Measurements from ENCODE around the gene FMN1. TPM values are rescaled to one million over a fixed set of nuclear protein-coding genes. Genes with fewer than 3 reads are reported as not detected.

Gene FMN1
- total RNA-seq, 2 donors from 2014 or later, result 13.7 to 17.1 TPM

DNA sequence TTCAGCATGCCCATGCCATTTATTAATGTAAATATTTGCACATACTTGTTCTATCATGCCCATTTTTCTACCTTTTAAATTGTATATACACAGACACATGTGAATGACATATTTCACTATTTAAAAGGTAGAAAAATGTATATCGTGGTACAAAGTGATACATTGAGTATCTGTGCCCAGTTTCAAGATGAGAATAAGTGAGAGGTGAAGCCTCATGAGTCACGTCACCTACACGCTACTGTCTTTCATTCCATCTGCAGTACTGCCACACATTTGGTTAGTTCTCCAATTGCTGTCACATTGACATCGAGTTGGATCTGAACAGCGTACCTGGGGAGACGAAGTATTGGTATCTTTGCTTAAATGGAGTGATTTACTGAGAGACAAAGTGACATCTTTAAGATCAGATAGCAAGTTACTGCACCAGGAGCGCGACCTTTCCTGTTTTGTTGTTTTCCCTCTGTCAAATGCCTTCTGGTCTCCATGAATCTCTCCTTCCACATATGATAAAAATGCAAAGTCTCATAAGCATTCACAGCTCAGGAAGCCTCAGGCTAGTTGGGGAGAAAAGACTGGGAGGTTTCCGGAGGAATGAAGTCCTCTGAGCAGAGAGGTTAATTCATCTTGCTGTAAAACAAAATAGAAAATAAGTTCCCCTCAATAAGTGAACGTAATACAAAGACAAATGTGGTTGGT lies 464.7 kb downstream of the FMN1 start:
- H3K4me3 ChIP-seq, result no peak overlapping the region
- H3K36me3 ChIP-seq (replicated peaks in 1 of 2; ENCODE audit: insufficient read depth in 1 of 2, low read depth in 2 of 2), result no peaks in the 10 kb centered on the region
- H3K27me3 ChIP-seq, result no peaks in the 10 kb centered on the region
- no peaks in the 10 kb centered on the region for H3K9me3 ChIP-seq
- TF ChIP-seq, protein P1, sequence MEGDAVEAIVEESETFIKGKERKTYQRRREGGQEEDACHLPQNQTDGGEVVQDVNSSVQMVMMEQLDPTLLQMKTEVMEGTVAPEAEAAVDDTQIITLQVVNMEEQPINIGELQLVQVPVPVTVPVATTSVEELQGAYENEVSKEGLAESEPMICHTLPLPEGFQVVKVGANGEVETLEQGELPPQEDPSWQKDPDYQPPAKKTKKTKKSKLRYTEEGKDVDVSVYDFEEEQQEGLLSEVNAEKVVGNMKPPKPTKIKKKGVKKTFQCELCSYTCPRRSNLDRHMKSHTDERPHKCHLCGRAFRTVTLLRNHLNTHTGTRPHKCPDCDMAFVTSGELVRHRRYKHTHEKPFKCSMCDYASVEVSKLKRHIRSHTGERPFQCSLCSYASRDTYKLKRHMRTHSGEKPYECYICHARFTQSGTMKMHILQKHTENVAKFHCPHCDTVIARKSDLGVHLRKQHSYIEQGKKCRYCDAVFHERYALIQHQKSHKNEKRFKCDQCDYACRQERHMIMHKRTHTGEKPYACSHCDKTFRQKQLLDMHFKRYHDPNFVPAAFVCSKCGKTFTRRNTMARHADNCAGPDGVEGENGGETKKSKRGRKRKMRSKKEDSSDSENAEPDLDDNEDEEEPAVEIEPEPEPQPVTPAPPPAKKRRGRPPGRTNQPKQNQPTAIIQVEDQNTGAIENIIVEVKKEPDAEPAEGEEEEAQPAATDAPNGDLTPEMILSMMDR (IDR thresholded peaks at IDR 0.05), result no peak
- no peak for TF ChIP-seq POLR2A (IDR thresholded peaks at IDR 0.05)
- H3K4me1 ChIP-seq, result no peaks in the 10 kb centered on the region
- WGBS, 2 donors, result 83 to 85% methylated on average over 10 of the region's 10 CpGs
- ATAC-seq (no peak), DNase-seq (no peak)
- H3K27ac ChIP-seq, result no peak overlapping the region
- intact Hi-C loops (cut with DNase I), result no loop called here

DNA sequence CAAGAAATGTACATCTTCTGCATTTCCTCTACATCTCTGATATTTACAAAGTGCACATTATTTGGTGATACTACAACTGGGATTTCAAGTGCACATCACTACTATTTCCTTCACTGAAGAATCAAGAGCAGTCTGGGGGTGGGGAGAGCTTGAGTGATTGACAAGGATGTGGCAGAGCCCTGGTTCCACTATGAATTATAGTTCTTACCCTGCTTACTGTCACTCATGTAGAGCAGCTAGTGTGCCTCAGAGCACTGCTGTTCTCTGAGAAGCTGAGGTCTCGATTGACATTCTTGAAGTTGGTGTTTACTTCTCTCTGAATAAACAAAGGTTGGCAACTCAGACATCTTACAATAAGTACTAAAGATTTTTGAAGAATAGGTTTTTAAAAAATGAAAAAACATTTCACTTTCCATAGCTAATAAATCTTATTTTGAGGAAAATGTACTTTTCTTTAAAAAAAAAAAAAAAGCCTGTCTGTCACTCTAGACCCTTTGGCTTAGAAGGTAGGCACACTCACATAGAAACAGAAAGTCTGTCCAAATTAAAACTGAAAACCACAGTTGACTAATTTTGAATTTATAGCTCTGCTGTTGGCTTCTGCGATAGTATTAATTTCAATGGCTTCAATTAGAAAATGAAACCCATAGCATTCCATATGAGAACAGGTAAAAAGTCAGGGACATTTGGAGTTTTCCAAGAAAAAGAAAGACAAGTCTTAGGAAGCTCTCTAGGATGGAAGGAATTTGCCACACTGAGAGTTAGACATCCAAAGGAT lies 471.2 kb downstream of the FMN1 start:
- Histone ChIP-seq H3K27ac (no peak overlapping the region), H3K4me3 (no peak overlapping the region), H3K4me1 (peaks cover 13% of the 10 kb centered on the region), H3K36me3 (replicated peaks in 1 of 2; ENCODE audit: insufficient read depth in 1 of 2, low read depth in 2 of 2) (no peaks in the 10 kb centered on the region), H3K27me3 (no peaks in the 10 kb centered on the region), H3K9me3 (no peaks in the 10 kb centered on the region)
- intact Hi-C loops (cut with DNase I), result no loop called here
- ATAC-seq (no peak), DNase-seq (no peak)
- TF ChIP-seq POLR2A (IDR thresholded peaks at IDR 0.05), result no peak
- TF ChIP-seq, protein P1 (IDR thresholded peaks at IDR 0.05), result no peak
- 50 to 62% methylated on average over 2 of the region's 2 CpGs for WGBS, 2 donors

DNA sequence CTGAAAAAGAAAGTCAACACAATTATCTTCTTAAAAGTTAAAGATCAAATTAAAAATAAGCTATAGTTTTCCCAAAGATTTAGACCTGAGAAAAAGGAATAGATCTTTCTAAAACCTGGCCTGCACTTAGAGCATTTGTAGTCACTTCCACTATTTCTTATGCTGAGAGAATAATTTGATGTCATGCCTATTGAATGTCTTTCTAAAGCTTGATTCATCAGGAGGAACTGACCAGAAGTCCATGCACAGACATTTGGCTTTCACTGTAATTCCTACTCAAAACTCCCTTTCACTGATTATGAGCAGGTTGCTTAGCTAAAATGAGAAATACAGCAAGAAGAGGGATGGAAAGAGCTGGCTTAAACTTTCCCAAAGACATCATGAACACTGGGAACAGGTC lies 472.4 kb downstream of the FMN1 start:
- H3K27me3 ChIP-seq, result peaks cover 0 to 8% of the 10 kb centered on the region in 2 donors
- ATAC-seq, result no peak
- TF ChIP-seq POLR2A (IDR thresholded peaks at IDR 0.05), result no peak
- TF ChIP-seq, protein P1 (IDR thresholded peaks at IDR 0.05), result no peak
- H3K27ac ChIP-seq, result no peak overlapping the region
- H3K4me1 ChIP-seq, result peaks cover 25% of the 10 kb centered on the region
- H3K36me3 ChIP-seq (replicated peaks in 1 of 2; ENCODE audit: insufficient read depth in 1 of 2, low read depth in 2 of 2), result no peaks in the 10 kb centered on the region
- H3K4me3 ChIP-seq, result no peak overlapping the region
- no peaks in the 10 kb centered on the region for H3K9me3 ChIP-seq
- no peak for DNase-seq
- intact Hi-C loops (cut with DNase I), result no loop called here

DNA sequence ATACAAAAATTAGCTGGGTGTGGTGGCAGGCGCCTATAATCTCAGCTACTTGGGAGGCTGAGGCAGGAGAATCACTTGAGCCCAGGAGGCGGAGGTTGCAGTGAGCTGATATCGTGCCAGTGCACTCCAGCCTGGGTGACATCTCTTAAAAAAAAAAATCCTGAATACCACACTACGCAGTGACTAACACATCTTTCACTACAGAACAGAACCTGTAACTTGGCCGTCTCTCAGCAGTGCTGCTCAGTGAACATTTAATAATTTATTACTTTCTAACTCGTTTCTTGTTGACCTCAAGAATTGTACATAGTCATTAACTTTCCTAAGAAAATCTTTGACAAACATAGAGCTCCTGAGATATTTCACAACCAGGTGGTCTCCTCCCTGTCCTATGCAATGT lies 472.9 kb downstream of the FMN1 start:
- Histone ChIP-seq H3K27ac (no peak overlapping the region), H3K9me3 (no peaks in the 10 kb centered on the region), H3K27me3 (peaks cover 0 to 11% of the 10 kb centered on the region in 2 donors), H3K4me1 (peaks cover 27% of the 10 kb centered on the region), H3K36me3 (replicated peaks in 1 of 2; ENCODE audit: insufficient read depth in 1 of 2, low read depth in 2 of 2) (no peaks in the 10 kb centered on the region), H3K4me3 (no peak overlapping the region)
- TF ChIP-seq POLR2A (IDR thresholded peaks at IDR 0.05), result no peak
- TF ChIP-seq, protein P1 (IDR thresholded peaks at IDR 0.05), result no peak
- intact Hi-C loops (cut with DNase I), result no loop called here
- DNase-seq (no peak), ATAC-seq (no peak)
- 79 to 82% methylated on average over 6 of the region's 6 CpGs for WGBS, 2 donors

Data from body of pancreas (tissue), 4 donors.